IMR-90 (cell line): Measurements from ENCODE around the gene GTPBP4. TPM values are rescaled to one million over a fixed set of nuclear protein-coding genes. Genes with fewer than 3 reads are reported as not detected.

Source experiments
- ATAC-seq: fragments of 200-7000 bp; cut with Tn5 transposase; 2 replicates; pipeline ENCODE4 v1.9.1; 2020; ENCODE audit warnings: low read depth, mild to moderate bottlenecking, moderate library complexity
- BruUV-seq: library from RNA; stranded (reverse); fragments of 400-500 nt; replicated peaks from 2 replicates; lab custom pipeline; 2021; lab: Mats Ljungman, UMichigan
- CTCF ChIA-PET: fragments of 300-600 bp; formaldehyde crosslinking; extraction: SDS; loops from one replicate; lab custom pipeline; 2021; ENCODE audit warnings: antibody characterized with exemption; lab: Yijun Ruan, JAX
- POLR2A ChIA-PET: fragments of 300-600 bp; sonication (Branson Sonifier 250); formaldehyde crosslinking; loops from one replicate; lab custom pipeline; 2022; ENCODE audit warnings: antibody characterized with exemption; ENCODE audit not compliant: unreplicated experiment; lab: Charles Lee
- DNase-seq: peaks from one replicate; pipeline ENCODE4 v3.0.0; 2013
- H2AFZ ChIP-seq: replicated peaks from 2 replicates; pipeline ENCODE3; 2013; ENCODE audit warnings: low read length, mild to moderate bottlenecking; ENCODE audit not compliant: poor library complexity
- H2AK5ac ChIP-seq: 2 replicates; pipeline ENCODE4 v1.6.1; 2013; ENCODE audit warnings: low read depth, low read length, inconsistent platforms
- H2AK9ac ChIP-seq: replicated peaks from 2 replicates; pipeline ENCODE3; 2013; ENCODE audit warnings: mild to moderate bottlenecking, low read depth, low read length, moderate library complexity; ENCODE audit not compliant: poor library complexity
- H2BK120ac ChIP-seq: 2 replicates; pipeline ENCODE4 v1.6.1; 2013; ENCODE audit warnings: low read depth, low read length, inconsistent platforms
- H2BK15ac ChIP-seq: 3 replicates; pipeline ENCODE4 v1.6.1; 2013; ENCODE audit warnings: low read depth, low read length, inconsistent platforms
- H2BK20ac ChIP-seq: 2 replicates; pipeline ENCODE4 v1.6.1; 2013; ENCODE audit warnings: low read depth, mild to moderate bottlenecking, inconsistent platforms, low read length, moderate library complexity
- H2BK5ac ChIP-seq: 2 replicates; pipeline ENCODE4 v1.6.1; 2013; ENCODE audit warnings: mild to moderate bottlenecking, low read depth, low read length, inconsistent platforms; ENCODE audit not compliant: poor library complexity, severe bottlenecking
- H3K14ac ChIP-seq: replicated peaks from 2 replicates; pipeline ENCODE4 v1.6.1; 2013; ENCODE audit warnings: low read depth, low read length, inconsistent platforms
- H3K18ac ChIP-seq: 2 replicates; pipeline ENCODE4 v1.6.1; 2013; ENCODE audit warnings: low read depth, low read length, control low read depth
- H3K23ac ChIP-seq: 2 replicates; pipeline ENCODE4 v1.6.1; 2013; ENCODE audit warnings: low read depth, low read length, inconsistent platforms
- H3K27ac ChIP-seq: 2 replicates; pipeline ENCODE4 v1.5.1; 2013; ENCODE audit warnings: mild to moderate bottlenecking, control low read depth, low read length; ENCODE audit not compliant: insufficient read depth
- H3K27me3 ChIP-seq: 2 replicates; pipeline ENCODE4 v1.6.1; 2013; ENCODE audit warnings: low read length; ENCODE audit not compliant: control insufficient read depth, insufficient read depth
- H3K36me3 ChIP-seq: 2 replicates; pipeline ENCODE4 v1.6.1; 2013; ENCODE audit warnings: low read length, mixed read lengths; ENCODE audit not compliant: control insufficient read depth, insufficient read depth
- H3K4ac ChIP-seq: 2 replicates; pipeline ENCODE4 v1.6.1; 2013; ENCODE audit warnings: low read depth, low read length, inconsistent platforms
- H3K4me1 ChIP-seq: 2 replicates; pipeline ENCODE4 v1.6.1; 2013; ENCODE audit warnings: low read length, mixed read lengths; ENCODE audit not compliant: control insufficient read depth, insufficient read depth
- H3K4me2 ChIP-seq: 2 replicates; pipeline ENCODE4 v1.6.1; 2013; ENCODE audit warnings: low read depth, mild to moderate bottlenecking, control low read depth, low read length, moderate library complexity
- H3K4me3 ChIP-seq: 2 replicates; pipeline ENCODE4 v1.5.1; 2013; ENCODE audit warnings: low read depth, mild to moderate bottlenecking, control low read depth, low read length, moderate library complexity; ENCODE audit not compliant: insufficient read depth
- H3K56ac ChIP-seq: 2 replicates; pipeline ENCODE4 v1.6.1; 2013; ENCODE audit warnings: low read length, inconsistent platforms; ENCODE audit not compliant: insufficient read depth; ENCODE audit errors: extremely low read depth
- H3K79me1 ChIP-seq, 2 experiments: 2 replicates each; pipeline ENCODE4 v1.6.1; 2013; ENCODE audit warnings: low read length in 2 of 2, inconsistent platforms in 1 of 2, low read depth in 1 of 2
- H3K9ac ChIP-seq: 2 replicates; pipeline ENCODE4 v1.6.1; 2013; ENCODE audit warnings: low read depth, low read length, control low read depth
- H3K9me1 ChIP-seq: 2 replicates; pipeline ENCODE4 v1.6.1; 2013; ENCODE audit warnings: low read length, inconsistent platforms; ENCODE audit not compliant: insufficient read depth
- H3K9me3 ChIP-seq: 2 replicates; pipeline ENCODE4 v1.6.1; 2013; ENCODE audit warnings: low read length; ENCODE audit not compliant: control insufficient read depth, insufficient read depth
- H4K20me1 ChIP-seq: 2 replicates; pipeline ENCODE4 v1.6.1; 2013; ENCODE audit warnings: low read length, inconsistent platforms; ENCODE audit not compliant: insufficient read depth
- H4K5ac ChIP-seq: 2 replicates; pipeline ENCODE4 v1.6.1; 2013; ENCODE audit warnings: mild to moderate bottlenecking, low read depth, low read length, control low read depth
- H4K8ac ChIP-seq, 2 experiments: 2 replicates each; pipeline ENCODE4 v1.6.1; 2013; ENCODE audit warnings: low read depth in 2 of 2, low read length in 2 of 2, control low read depth in 1 of 2, inconsistent platforms in 1 of 2
- H4K91ac ChIP-seq: 2 replicates; pipeline ENCODE4 v1.6.1; 2013; ENCODE audit warnings: low read depth, low read length, inconsistent platforms; ENCODE audit not compliant: insufficient read depth
- BHLHE40 ChIP-seq: fragments of 150-350 bp; IDR thresholded peaks from 2 replicates; pipeline ENCODE4 v1.6.1; 2016; ENCODE audit warnings: mild to moderate bottlenecking, low read depth, low read length
- CEBPB ChIP-seq: IDR thresholded peaks from 2 replicates; pipeline ENCODE4 v1.6.1; 2012; ENCODE audit warnings: low read depth, low read length, improper control_type of control experiment
- CHD1 ChIP-seq: IDR thresholded peaks from 2 replicates; pipeline ENCODE4 v1.6.1; 2012; ENCODE audit warnings: low read depth, low read length, improper control_type of control experiment
- FOS ChIP-seq: fragments of 150-350 bp; IDR thresholded peaks from 2 replicates; pipeline ENCODE4 v1.6.1; 2016; ENCODE audit warnings: low read depth, low read length
- MAZ ChIP-seq: IDR thresholded peaks from 2 replicates; pipeline ENCODE4 v1.6.1; 2012; ENCODE audit warnings: low read depth, mild to moderate bottlenecking, low read length, improper control_type of control experiment, moderate library complexity, borderline replicate concordance
- MXI1 ChIP-seq: IDR thresholded peaks from 2 replicates; pipeline ENCODE4 v1.6.1; 2012; ENCODE audit warnings: low read depth, mild to moderate bottlenecking, low read length, moderate library complexity, borderline replicate concordance
- NFE2L2 ChIP-seq: fragments of 150-350 bp; IDR thresholded peaks from 2 replicates; pipeline ENCODE4 v1.6.1; 2016; ENCODE audit warnings: low read depth, mild to moderate bottlenecking, low read length
- POLR2A ChIP-seq: IDR thresholded peaks from 2 replicates; pipeline ENCODE4 v1.6.1; 2012; ENCODE audit warnings: mild to moderate bottlenecking, low read depth, low read length
- RAD21 ChIP-seq: IDR thresholded peaks from 2 replicates; pipeline ENCODE4 v1.6.1; 2012; ENCODE audit warnings: low read length, improper control_type of control experiment
- RCOR1 ChIP-seq: IDR thresholded peaks from 2 replicates; pipeline ENCODE4 v1.6.1; 2012; ENCODE audit warnings: mild to moderate bottlenecking, low read length, improper control_type of control experiment; ENCODE audit not compliant: insufficient replicate concordance
- RFX5 ChIP-seq: IDR thresholded peaks from 2 replicates; pipeline ENCODE4 v1.8.0; 2012; ENCODE audit warnings: low read depth, mild to moderate bottlenecking, low read length, moderate library complexity
- SMC3 ChIP-seq: fragments of 150-350 bp; IDR thresholded peaks from 2 replicates; pipeline ENCODE4 v1.6.1; 2016; ENCODE audit warnings: low read depth, mild to moderate bottlenecking, antibody characterized with exemption, low read length, moderate library complexity
- WGBS, 2 experiments: methylation state at CpG; one replicate each; pipeline versions ENCODE4 v1.1.5 to v1.1.7; 2013; ENCODE audit warnings: missing lambda C conversion rate in 2 of 2; ENCODE audit not compliant: insufficient read length in 1 of 2; ENCODE audit errors: extremely low coverage in 2 of 2; 5-methylcytosine and 5-hydroxymethylcytosine counted together
- dilution Hi-C: fragments of 300-500 bp; cut with HindIII; formaldehyde crosslinking; loops from one replicate; pipeline ENCODE4 v1.14.3; 2018; ENCODE audit warnings: low sequenced_read_pairs; ENCODE audit not compliant: unreplicated experiment
- in situ Hi-C: fragments of 300-500 bp; cut with MboI; formaldehyde crosslinking; loops from 3 replicates; pipeline ENCODE4 v1.14.3; 2019; ENCODE audit warnings: low sequenced_read_pairs, inconsistent platforms, mixed read lengths
- intact Hi-C: fragments of 100-400 bp; cut with micrococcal nuclease; formaldehyde crosslinking; loops from 2 replicates; pipeline ENCODE4 v1.10.0; 2022
- polyA plus RNA-seq, 3 experiments: library from polyadenylated mRNA; depleted of rRNA; stranded (reverse); fragments of >200 nt; gene quantifications; 2 replicates each; pipeline ENCODE4 v1.2.3, GENCODE V29; 2012; ENCODE audit warnings: low replicate concordance in 1 of 3
- total RNA-seq: library from RNA; depleted of rRNA; stranded (reverse); fragments of >200 nt; gene quantifications from 2 replicates; pipeline ENCODE4 v1.2.3, GENCODE V29; 2012
- TF ChIP-seq, protein P1 (sequence below): fragments of 150-350 bp; IDR thresholded peaks from 2 replicates; pipeline ENCODE4 v1.6.1; 2016; ENCODE audit warnings: low read depth, mild to moderate bottlenecking, low read length, moderate library complexity, borderline replicate concordance
- TF ChIP-seq, protein P2 (sequence below): fragments of 150-350 bp; IDR thresholded peaks from 2 replicates; pipeline ENCODE4 v1.6.1; 2017; ENCODE audit warnings: mild to moderate bottlenecking, antibody characterized with exemption, low read length, low read depth
- TF ChIP-seq, protein P3 (sequence below): conservative IDR thresholded peaks from 2 replicates; pipeline ENCODE4 v1.5.1; 2012; ENCODE audit warnings: mild to moderate bottlenecking, low read depth, low read length, improper control_type of control experiment

GTPBP4 gene
- total and polyA plus RNA-seq, 2 of the 4 experiments (the other 2 are of a cell fraction), result 46.2 to 48.6 TPM

DNA sequence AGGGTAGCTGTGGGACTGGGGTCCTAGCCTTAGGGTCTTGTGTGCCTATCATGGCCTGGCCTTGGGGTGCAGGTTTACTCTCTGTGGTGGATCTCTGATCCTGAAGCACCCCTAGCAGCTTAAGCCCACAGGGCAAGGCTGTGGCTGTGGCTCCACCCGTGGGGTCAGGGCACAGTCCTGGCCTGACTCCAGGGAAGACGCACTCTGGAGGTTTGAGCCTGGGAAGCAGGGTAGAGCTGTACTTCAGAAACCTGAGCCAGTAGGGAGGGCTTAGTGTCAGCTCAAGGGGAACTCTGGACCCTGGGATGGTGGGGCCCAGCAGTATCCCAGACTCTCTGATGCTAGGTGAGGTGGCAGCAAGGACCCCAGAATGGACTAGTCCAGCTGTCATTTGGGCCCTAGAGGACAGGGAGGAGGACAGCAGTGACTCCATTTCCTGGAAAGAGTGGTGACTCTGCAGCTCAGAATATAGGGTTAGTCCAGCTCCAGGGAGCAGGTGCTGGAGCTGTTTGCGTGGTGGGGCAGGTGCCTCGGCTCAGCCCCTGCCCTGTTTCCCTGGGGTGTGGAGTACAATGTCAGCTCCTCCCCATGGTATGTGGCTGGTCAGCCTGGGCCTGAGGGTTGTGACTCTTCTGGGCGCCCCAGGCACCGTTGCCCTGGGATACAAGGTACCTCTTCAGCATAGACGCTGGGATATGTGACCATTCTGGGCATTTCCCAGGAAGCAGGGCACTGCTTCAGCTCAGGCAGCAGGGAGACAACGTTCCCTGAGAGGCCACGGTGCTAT lies 15.8 kb downstream of the GTPBP4 start:
- Histone ChIP-seq H3K4me1 (no peaks in the 10 kb centered on the region), H3K79me1 (peaks cover 40 to 47% of the 10 kb centered on the region in 2 experiments), H2BK120ac (no peak overlapping the region), H4K8ac (no peak overlapping the region), H3K23ac (no peak overlapping the region), H2AK5ac (no peak overlapping the region), H3K4ac (no peak overlapping the region), H3K9ac (no peak overlapping the region), H3K14ac (no peak overlapping the region), H4K20me1 (peaks cover 31% of the 10 kb centered on the region), H3K18ac (no peak overlapping the region), H3K56ac (no peak overlapping the region), H3K4me2 (no peak overlapping the region), H2AK9ac (peak overlapping the region; percentile 19), H3K9me3 (0 out of 2 replicates have a peak, but pooled peaks cover 2% of the 10 kb centered on the region), H3K27ac (no peak overlapping the region), H2BK5ac (no peak overlapping the region), H2BK15ac (no peak overlapping the region), H3K4me3 (no peak overlapping the region), H3K9me1 (0 out of 2 replicates have a peak, but pooled peaks cover 8% of the 10 kb centered on the region), H4K91ac (no peak overlapping the region), H3K36me3 (peaks cover 65% of the 10 kb centered on the region), H4K5ac (no peak overlapping the region), H2AFZ (no peak overlapping the region), H3K27me3 (no peaks in the 10 kb centered on the region), H2BK20ac (no peak overlapping the region)
- DNase-seq, result no peak
- 100% methylated on average over 1 of the region's 9 CpGs; no CpG with 5 or more reads in 1 of the 2 experiments for WGBS, 2 experiments
- ChIA-PET POLR2A (no interaction called here), CTCF (no interaction called here)
- in situ Hi-C loops, result no loop called here
- BruUV-seq, result no TSS peak
- no peak for ATAC-seq
- dilution Hi-C loops, result no loop called here
- intact Hi-C loops, result no loop called here
- no peak for TF ChIP-seq FOS
- TF ChIP-seq, protein P1, sequence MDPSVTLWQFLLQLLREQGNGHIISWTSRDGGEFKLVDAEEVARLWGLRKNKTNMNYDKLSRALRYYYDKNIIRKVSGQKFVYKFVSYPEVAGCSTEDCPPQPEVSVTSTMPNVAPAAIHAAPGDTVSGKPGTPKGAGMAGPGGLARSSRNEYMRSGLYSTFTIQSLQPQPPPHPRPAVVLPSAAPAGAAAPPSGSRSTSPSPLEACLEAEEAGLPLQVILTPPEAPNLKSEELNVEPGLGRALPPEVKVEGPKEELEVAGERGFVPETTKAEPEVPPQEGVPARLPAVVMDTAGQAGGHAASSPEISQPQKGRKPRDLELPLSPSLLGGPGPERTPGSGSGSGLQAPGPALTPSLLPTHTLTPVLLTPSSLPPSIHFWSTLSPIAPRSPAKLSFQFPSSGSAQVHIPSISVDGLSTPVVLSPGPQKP, result no peak
- TF ChIP-seq, protein P2, sequence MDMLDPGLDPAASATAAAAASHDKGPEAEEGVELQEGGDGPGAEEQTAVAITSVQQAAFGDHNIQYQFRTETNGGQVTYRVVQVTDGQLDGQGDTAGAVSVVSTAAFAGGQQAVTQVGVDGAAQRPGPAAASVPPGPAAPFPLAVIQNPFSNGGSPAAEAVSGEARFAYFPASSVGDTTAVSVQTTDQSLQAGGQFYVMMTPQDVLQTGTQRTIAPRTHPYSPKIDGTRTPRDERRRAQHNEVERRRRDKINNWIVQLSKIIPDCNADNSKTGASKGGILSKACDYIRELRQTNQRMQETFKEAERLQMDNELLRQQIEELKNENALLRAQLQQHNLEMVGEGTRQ, result no peak
- TF ChIP-seq NFE2L2, result no peak
- TF ChIP-seq MXI1, result no peak
- no peak for TF ChIP-seq CHD1
- TF ChIP-seq BHLHE40, result no peak
- TF ChIP-seq SMC3, result no peak
- TF ChIP-seq, protein P3, sequence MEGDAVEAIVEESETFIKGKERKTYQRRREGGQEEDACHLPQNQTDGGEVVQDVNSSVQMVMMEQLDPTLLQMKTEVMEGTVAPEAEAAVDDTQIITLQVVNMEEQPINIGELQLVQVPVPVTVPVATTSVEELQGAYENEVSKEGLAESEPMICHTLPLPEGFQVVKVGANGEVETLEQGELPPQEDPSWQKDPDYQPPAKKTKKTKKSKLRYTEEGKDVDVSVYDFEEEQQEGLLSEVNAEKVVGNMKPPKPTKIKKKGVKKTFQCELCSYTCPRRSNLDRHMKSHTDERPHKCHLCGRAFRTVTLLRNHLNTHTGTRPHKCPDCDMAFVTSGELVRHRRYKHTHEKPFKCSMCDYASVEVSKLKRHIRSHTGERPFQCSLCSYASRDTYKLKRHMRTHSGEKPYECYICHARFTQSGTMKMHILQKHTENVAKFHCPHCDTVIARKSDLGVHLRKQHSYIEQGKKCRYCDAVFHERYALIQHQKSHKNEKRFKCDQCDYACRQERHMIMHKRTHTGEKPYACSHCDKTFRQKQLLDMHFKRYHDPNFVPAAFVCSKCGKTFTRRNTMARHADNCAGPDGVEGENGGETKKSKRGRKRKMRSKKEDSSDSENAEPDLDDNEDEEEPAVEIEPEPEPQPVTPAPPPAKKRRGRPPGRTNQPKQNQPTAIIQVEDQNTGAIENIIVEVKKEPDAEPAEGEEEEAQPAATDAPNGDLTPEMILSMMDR, result no peak
- TF ChIP-seq MAZ, result no peak
- TF ChIP-seq CEBPB, result no peak
- no peak for TF ChIP-seq RCOR1
- TF ChIP-seq RFX5, result no peak
- no peak for TF ChIP-seq RAD21
- TF ChIP-seq POLR2A, result no peak
